CD4-positive, alpha-beta T cell treated with Interferon gamma for 1 hour (primary cell): ENCODE measurements around the gene RHOJ.
"Not testable (repeated sequence)": the region's sequence is repeated elsewhere in the genome, so short reads cannot be mapped to it uniquely, and the experiment has no call there.

Experiments
- DNase-seq: peaks from one replicate; pipeline ENCODE4 v3.0.0-alpha.2; 2020

The RHOJ gene

DNA sequence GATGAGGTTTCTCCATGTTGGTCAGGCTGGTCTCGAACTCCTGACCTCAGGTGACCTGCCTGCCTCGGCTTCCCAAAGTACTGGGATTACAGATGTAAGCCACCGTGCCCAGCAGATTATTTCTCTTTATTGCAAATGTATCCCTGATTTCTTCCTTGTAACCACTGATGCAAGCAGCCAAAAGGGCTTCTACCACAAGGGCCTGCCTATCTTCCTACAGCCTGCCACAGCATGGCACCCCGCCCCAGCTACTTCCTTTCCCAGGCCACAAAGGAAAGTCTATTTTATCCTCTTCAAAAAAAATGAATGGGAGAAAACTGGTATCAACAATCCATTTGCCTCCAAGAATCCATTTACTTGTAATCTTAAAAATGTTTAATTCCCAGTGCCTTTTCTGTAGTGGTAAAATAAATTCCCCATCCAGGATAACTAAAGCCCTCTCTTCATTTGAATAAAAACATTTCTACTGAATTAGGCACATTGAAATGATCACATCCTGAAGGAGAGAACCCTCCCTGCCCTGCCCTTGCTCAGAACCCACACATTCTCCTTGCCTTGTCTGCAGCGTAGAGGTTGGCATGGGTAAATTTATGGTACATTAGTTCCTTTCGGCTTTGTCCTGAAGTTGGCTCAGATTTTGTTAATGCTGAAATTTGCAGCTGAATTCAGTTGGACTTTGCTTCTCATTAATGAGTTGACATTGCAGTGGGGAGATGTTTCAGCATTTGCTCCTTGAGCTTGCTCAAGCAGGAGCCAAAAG is 95.3 kb downstream of the RHOJ start:
- DNase-seq: no peak

DNA sequence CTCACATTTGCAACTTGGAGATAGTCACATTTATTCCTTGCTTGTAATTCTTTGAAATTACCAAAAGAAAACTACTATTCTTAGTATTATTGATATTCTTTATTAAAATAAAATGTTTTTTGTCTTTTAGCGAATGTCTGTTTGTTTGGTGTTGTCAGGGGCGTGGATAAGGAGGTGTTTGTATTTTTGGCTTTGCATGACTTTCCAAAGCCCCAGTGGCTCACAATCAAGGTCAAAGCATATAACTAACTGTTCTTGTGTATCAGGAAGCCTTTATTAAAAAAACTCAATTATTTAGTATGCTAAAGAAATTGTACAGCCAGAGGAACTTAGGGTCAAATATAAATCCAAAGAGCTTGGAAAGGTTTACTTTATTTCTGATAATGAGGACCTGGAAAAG is 96.6 kb downstream of the RHOJ start:
- DNase-seq: no peak

DNA sequence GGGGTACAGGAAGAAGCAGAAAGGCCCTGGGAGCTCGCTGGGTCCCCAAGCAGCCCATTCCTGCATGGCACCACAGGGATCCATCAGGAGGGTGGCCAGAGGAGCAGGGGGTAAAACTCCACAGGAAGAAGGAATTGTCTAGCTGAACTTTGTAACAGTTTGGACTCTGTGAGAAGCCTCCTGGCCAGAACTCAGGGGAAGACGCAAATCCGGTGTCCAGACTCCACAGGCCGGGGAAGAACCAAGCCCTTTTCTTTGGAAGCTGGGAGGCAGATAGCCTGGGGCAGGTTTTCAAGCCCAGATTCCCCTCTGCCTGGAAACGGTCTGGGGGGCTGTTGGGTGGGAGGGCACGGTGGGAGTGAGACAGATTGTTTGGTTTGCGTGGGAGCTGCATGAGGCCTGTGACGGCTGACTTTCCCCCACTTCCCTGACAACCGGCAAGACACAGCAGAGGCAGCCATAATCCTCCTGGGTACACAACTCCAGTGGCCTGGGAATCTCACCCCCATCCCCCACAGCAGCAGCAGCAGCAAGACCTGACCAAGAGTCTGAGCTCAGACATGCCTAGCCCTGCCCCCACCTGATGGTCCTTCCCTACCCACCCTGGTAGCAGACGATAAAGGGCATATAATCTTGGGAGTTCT is 97.8 kb downstream of the RHOJ start:
- no peak for DNase-seq

DNA sequence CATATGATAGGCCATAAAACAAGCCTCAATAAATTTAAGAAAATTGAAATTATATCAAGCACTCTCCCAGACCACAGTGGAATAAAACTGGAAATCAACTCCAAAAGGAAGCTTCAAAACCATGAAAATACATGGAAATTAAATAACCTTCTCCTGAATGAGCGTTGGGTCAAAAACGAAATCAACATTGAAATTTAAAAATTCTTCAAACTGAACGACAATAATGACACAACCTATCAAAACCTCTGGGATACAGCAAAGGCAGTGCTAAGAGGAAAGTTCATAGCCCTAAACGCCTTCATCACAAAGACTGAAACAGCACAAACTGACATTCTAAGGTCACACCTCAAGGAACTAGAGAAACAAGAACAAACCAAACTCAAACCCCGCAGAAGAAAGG is 100.2 kb downstream of the RHOJ start:
- not testable (repeated sequence) for DNase-seq

DNA sequence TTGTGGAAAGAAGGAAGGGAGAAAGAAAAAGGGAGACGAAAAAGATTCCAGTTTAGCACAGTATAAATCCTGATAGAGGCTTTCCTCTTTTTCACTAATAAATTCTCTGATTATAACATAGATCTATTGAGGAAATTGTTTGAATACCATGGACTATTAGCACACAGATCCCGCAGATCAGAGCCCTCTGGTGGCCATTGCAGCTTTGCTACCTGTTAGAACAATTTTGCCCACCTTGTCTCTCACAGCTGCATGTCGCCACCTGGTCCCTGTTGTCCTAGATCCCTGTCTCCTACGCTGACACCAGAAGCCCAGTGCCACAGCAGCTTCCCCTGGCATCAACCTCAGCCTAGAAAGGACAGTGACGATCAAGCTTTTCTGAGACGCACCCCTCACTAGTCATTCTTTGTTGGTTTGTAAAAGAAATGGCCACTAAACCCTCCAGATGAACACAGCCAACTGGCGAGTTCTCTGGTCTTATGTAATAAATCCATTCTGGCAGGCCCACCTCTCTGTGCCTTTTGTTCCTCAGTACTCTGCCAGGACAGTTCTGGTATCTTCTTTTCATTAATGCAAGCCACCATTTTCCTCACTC is 104.6 kb downstream of the RHOJ start:
- DNase-seq: no peak

DNA sequence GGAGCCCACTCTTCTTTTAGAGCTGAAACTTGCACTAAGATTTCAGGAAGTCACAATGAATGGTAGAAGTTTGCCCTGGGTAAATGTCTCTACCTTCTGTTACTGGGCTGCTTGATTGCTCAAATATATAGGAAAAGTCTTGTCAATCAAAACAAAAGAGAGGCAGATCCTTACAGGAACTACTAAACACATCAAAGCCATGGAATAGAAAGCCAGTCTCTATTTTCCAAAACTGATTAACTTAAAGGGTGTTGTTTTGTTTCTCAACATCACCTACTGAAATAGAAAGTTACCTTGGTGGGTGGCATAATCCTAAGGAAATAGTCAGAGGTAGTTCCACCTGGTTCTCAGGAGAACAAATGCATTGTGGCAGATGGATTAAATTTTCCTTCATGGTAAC is 114.6 kb downstream of the RHOJ start, which contains the start of gene GPHB5:
TSS of gene GPHB5 (minus strand) at position 101 of the 400 bp plus-strand sequence. CDS start 1,086 bp downstream, outside the sequence.
- DNase-seq: no peak

DNA sequence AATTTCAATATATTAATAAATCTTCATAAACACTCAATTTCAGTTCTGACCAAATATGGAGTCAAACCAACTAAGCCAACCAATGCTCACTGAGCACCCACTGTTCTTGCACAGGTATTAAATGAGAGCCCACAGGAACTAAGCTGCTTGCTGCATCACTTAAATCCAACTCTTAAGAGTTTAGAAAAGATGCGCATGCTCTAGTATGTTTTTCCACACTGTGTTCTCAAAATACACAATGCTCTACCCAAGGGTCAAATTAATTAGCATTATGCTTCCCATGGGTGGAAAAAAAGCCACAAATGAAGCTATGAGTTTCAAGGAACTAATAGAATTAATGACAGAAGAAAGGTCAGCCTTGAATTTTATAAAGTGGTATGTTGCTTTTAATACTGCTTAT is 118.2 kb downstream of the RHOJ start:
- DNase-seq: no peak

DNA sequence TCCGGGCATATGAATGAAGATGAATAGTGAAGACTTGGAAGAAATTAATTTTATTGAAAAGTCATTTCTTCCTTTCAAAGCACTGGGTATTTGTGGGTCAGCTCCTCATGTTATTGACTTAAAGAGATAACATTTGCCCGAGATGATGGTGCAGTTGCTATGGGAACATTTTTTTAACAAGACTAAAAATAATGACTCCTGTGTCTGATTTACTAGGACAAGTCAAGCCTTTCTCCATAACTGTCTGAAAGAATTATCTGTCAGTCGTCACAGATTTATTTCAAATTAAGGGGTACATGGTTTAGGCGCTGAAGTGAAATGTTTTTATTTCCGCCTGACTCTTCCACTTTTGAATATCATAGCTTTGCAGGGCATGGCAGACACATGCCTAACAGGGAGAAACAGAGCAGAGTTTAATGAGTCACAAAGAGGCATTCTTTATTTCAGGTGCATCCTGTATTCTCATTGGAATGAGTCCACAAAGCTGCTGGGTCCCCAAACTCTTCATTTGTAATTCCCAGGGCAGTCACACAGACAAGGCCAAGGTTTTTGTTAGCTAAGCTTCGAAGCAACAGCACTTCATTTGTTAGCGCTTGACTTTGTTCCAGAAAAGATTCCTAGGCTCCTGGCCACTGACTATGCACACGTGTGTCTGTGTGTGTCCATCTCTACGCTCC is 118.8 kb downstream of the RHOJ start:
- DNase-seq: no peak

DNA sequence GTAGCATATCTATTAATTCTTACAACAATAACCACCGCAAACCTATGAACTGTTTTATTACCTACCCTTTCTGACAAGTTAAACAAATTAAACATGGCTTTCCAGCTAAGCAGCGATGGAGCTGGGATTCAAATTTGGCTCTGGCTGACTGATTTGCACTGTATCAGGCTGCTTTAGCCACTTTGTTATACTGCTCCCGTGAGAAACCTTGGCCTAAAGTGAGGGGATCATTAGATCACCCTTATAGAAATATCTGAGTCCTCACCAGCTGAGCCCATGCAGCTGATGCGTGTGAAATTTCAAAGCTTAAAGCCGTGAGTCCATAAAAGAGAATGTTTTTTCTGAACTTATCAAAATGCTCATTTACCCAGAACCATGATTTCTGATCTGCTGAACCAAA is 122.6 kb downstream of the RHOJ start:
- DNase-seq: no peak

DNA sequence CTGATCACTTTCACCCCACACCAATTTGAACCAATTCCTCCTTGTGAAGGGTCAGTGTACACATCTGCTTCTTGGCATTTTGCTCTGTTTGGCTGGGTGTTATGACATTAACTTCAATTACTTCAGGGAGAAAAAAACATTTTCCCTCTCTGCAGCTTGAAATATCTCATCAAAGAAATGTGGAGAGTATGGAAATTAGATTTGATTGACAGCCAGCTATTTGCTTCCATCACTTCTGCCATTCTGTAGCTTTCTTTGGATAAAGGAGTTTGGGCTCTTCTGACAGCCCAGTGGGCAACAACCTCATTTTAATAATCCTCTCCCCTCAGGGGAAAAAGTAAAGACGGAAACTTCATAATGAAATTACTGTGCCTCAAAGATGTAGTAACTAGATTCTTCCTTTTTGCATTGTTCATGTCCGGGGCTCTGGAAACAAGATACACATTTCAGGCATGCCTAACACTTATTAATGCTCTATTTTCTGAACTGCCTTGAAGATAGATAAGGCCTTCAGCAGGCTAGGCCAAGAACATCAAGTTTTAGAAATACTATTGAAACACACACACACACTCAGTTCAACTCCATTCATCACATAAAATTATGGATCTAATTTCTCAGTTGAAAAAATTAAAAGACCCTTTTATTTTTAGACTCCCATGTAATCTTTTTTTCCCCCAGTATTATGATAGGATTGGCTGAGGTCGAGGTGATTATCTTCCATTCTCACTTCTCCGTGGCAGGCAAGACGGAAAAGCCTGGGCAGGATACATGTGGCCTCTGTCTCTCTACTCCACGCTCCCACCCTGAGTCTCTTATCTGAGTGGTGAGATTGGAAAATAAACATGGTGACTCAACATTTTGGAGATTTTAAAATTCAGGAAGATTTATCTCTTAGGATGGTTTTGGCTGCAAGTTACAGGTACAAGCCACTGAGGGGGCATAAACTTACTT is 124.8 kb downstream of the RHOJ start:
- no peak for DNase-seq

DNA sequence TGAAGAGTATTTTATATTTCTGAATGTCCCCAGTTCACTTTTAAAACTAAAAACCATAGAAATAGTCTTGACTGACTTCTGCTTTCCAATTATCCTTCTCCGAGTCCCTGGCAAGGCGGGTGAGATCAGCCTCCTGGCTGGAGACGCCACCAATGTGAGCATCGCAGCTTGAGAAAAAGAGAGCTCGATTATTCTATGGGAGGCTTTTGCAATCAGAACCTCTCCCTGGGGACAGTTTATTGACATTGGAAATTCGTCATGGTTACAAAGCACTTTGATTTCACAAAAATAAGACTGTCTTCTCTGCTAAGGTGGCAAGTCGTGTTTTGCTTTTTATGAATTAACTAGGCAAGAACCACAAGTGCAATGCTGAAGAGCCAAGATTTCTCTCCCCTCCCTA is 138.1 kb downstream of the RHOJ start:
- no peak for DNase-seq
